Endodermal cell (in vitro differentiated cells): ENCODE measurements around the gene ID2. TPM values are rescaled to one million over a fixed set of nuclear protein-coding genes. Genes with fewer than 3 reads are reported as not detected.

Source experiments
- DNase-seq: peaks from one replicate; pipeline ENCODE4 v3.0.0-alpha.2; 2017
- H3K27ac ChIP-seq: 2 replicates; pipeline ENCODE4 v1.5.1; 2013; ENCODE audit warnings: mild to moderate bottlenecking, low read depth, low read length, moderate library complexity
- H3K27me3 ChIP-seq: 2 replicates; pipeline ENCODE4 v1.6.1; 2013; ENCODE audit warnings: mild to moderate bottlenecking, low read length, moderate library complexity; ENCODE audit not compliant: insufficient read depth, control insufficient read depth, poor library complexity, severe bottlenecking
- H3K36me3 ChIP-seq: 2 replicates; pipeline ENCODE4 v1.7.0; 2013; ENCODE audit warnings: mild to moderate bottlenecking, low read length, moderate library complexity; ENCODE audit not compliant: control insufficient read depth, insufficient read depth
- H3K4me1 ChIP-seq: one replicate; pipeline ENCODE4 v1.7.0; 2013; ENCODE audit warnings: low read length; ENCODE audit not compliant: control insufficient read depth, insufficient read depth
- H3K4me3 ChIP-seq: 2 replicates; pipeline ENCODE4 v1.5.1; 2013; ENCODE audit warnings: mild to moderate bottlenecking, low read length, moderate library complexity
- H3K9ac ChIP-seq: 2 replicates; pipeline ENCODE4 v1.6.1; 2013; ENCODE audit warnings: mild to moderate bottlenecking, low read length, moderate library complexity; ENCODE audit not compliant: poor library complexity, severe bottlenecking; ENCODE audit errors: extremely low read depth
- H3K9me3 ChIP-seq: 2 replicates; pipeline ENCODE4 v1.6.1; 2013; ENCODE audit warnings: mild to moderate bottlenecking, low read length, moderate library complexity; ENCODE audit not compliant: control insufficient read depth
- H3K27ac Mint-ChIP-seq: 2 replicates; pipeline ENCODE4 v1.8.0; 2020; ENCODE audit warnings: mixed read lengths
- H3K27me3 Mint-ChIP-seq: 2 replicates; pipeline ENCODE4 v1.8.0; 2021; ENCODE audit warnings: mild to moderate bottlenecking, mixed read lengths; ENCODE audit not compliant: insufficient read depth
- H3K36me3 Mint-ChIP-seq: 2 replicates; pipeline ENCODE4 v1.8.0; 2020; ENCODE audit warnings: low read depth, mixed read lengths
- H3K4me1 Mint-ChIP-seq: 2 replicates; pipeline ENCODE4 v1.8.0; 2020; ENCODE audit warnings: mixed read lengths
- H3K4me3 Mint-ChIP-seq: 2 replicates; pipeline ENCODE4 v1.8.0; 2020; ENCODE audit warnings: mild to moderate bottlenecking, moderate library complexity, mixed read lengths
- H3K9me3 Mint-ChIP-seq: 2 replicates; pipeline ENCODE4 v1.8.0; 2020; ENCODE audit warnings: mild to moderate bottlenecking, mixed read lengths
- CTCF ChIP-seq: fragments of 200-600 bp; sonication (generic); conservative IDR thresholded peaks from 2 replicates; pipeline ENCODE4 v1.5.0; 2021; ENCODE audit warnings: antibody characterized with exemption, mild to moderate bottlenecking
- WGBS, 2 experiments: methylation state at CpG; one replicate each; pipeline versions ENCODE4 v1.1.5 to v1.1.7; 2013; ENCODE audit warnings: missing lambda C conversion rate in 2 of 2, mixed read lengths in 1 of 2; ENCODE audit not compliant: insufficient coverage in 1 of 2, insufficient read length in 1 of 2; 5-methylcytosine and 5-hydroxymethylcytosine counted together
- total RNA-seq, 2 donors: library from RNA; stranded (reverse); fragmentation: NEBNext Ultra II Directional in 1 of 2; extraction: Animal tissue kit (Norgen Biotek cat#: 25700) in 1 of 2; gene quantifications; 2 replicates in 1 of 2; 3 replicates in 1 of 2; pipeline ENCODE4 v1.2.1, GENCODE V29; 2021

ID2 gene
- total RNA-seq, 2 donors from 2014 or later = 83.5 to 91.2 TPM

- Histone ChIP-seq H3K4me1 (no peaks in the 10 kb centered on the region), H3K27ac (no peak overlapping the region), H3K9me3 (no peaks in the 10 kb centered on the region), H3K4me3 (no peak overlapping the region), H3K9ac (no peak overlapping the region), H3K36me3 (no peaks in the 10 kb centered on the region), H3K27me3 (peaks cover 2% of the 10 kb centered on the region)
- H3K27ac Mint-ChIP-seq = no peak overlapping the region
- DNase-seq = no peak
- peaks cover 5% of the 10 kb centered on the region for H3K4me1 Mint-ChIP-seq
- peak; percentile 41 for TF ChIP-seq CTCF
- no peak overlapping the region for H3K4me3 Mint-ChIP-seq
- H3K9me3 Mint-ChIP-seq = no peaks in the 10 kb centered on the region
- peaks cover 1% of the 10 kb centered on the region for H3K27me3 Mint-ChIP-seq
- H3K36me3 Mint-ChIP-seq = no peaks in the 10 kb centered on the region
- 90 to 93% methylated on average over 12 to 19 of the region's 19 CpGs for WGBS, 2 experiments
Measured at GRCh38 chr2:8644605-8645175, 37.2 kb upstream of the ID2 start.

- no peak for DNase-seq
- no peaks in the 10 kb centered on the region for H3K9me3 Mint-ChIP-seq
- 95 to 96% methylated on average over 35 to 51 of the region's 51 CpGs for WGBS, 2 experiments
Measured at GRCh38 chr2:8645176-8645831, 36.6 kb upstream of the ID2 start.

GRCh38 chr2:8646731-8647461 is 35.0 kb upstream of the ID2 start:
- no peak for TF ChIP-seq CTCF
- no peak overlapping the region for H3K9ac ChIP-seq
- Mint-ChIP-seq H3K9me3 (no peaks in the 10 kb centered on the region), H3K27ac (no peak overlapping the region), H3K27me3 (no peaks in the 10 kb centered on the region), H3K4me1 (peaks cover under 1% of the 10 kb centered on the region), H3K4me3 (no peak overlapping the region), H3K36me3 (no peaks in the 10 kb centered on the region)
- no peak overlapping the region for H3K4me3 ChIP-seq
- H3K36me3 ChIP-seq = no peaks in the 10 kb centered on the region
- no peak for DNase-seq
- no peak overlapping the region for H3K27ac ChIP-seq
- no peaks in the 10 kb centered on the region for H3K4me1 ChIP-seq
- no peaks in the 10 kb centered on the region for H3K9me3 ChIP-seq
- 90 to 99% methylated on average over 8 to 11 of the region's 11 CpGs for WGBS, 2 experiments
- H3K27me3 ChIP-seq = no peaks in the 10 kb centered on the region

More at GRCh38 chr2:8645176-8645831, 36.6 kb upstream of the ID2 start:
- Histone ChIP-seq H3K27me3 (no peaks in the 10 kb centered on the region), H3K27ac (no peak overlapping the region), H3K36me3 (no peaks in the 10 kb centered on the region), H3K4me1 (no peaks in the 10 kb centered on the region), H3K9me3 (no peaks in the 10 kb centered on the region), H3K4me3 (no peak overlapping the region), H3K9ac (no peak overlapping the region)
- no peak for TF ChIP-seq CTCF
- H3K4me3 Mint-ChIP-seq = no peak overlapping the region
- H3K27ac Mint-ChIP-seq = no peak overlapping the region
- no peaks in the 10 kb centered on the region for H3K36me3 Mint-ChIP-seq
- peaks cover 5% of the 10 kb centered on the region for H3K4me1 Mint-ChIP-seq
- peaks cover 1% of the 10 kb centered on the region for H3K27me3 Mint-ChIP-seq
